Suprapubic skin (tissue), 4 donors: ENCODE measurements around the gene RHBDD1. TPM values are rescaled to one million over a fixed set of nuclear protein-coding genes. Genes with fewer than 3 reads are reported as not detected.

Source experiments
- DNase-seq, 2 donors: peaks; one replicate each; pipeline ENCODE4 v3.0.0-alpha.2; 2019; ENCODE audit warnings: low spot score in 2 of 2
- H3K27ac ChIP-seq: fragments of 200-600 bp; sonication (generic); one replicate; pipeline ENCODE4 v1.5.1; 2019
- H3K27me3 ChIP-seq: fragments of 200-600 bp; sonication (generic); one replicate; pipeline ENCODE4 v1.5.1; 2019
- H3K36me3 ChIP-seq: fragments of 200-600 bp; sonication (generic); one replicate; pipeline ENCODE4 v1.5.1; 2019
- H3K4me1 ChIP-seq: fragments of 200-600 bp; sonication (generic); one replicate; pipeline ENCODE4 v1.5.1; 2019
- H3K4me3 ChIP-seq: fragments of 200-600 bp; sonication (generic); one replicate; pipeline ENCODE4 v1.5.1; 2019; ENCODE audit warnings: mild to moderate bottlenecking
- H3K9me3 ChIP-seq: fragments of 200-600 bp; sonication (generic); one replicate; pipeline ENCODE4 v1.5.1; 2019
- EP300 ChIP-seq: sonication (generic); formaldehyde crosslinking; IDR thresholded peaks from one replicate; pipeline ENCODE4 v1.6.1; 2017; ENCODE audit warnings: antibody characterized with exemption
- POLR2A ChIP-seq, 2 donors: fragments of 450-650 bp; IDR thresholded peaks; one replicate each; pipeline ENCODE4 v1.6.1; 2017; ENCODE audit warnings: antibody characterized with exemption in 2 of 2, mild to moderate bottlenecking in 2 of 2, moderate library complexity in 2 of 2
- POLR2AphosphoS5 ChIP-seq, 3 donors: sonication (generic); formaldehyde crosslinking; IDR thresholded peaks; one replicate each; pipeline ENCODE4 v1.6.1; 2017; ENCODE audit warnings: antibody characterized with exemption in 3 of 3
- WGBS: methylation state at CpG from one replicate; pipeline ENCODE4 v1.1.5; 2018; 5-methylcytosine and 5-hydroxymethylcytosine counted together
- total RNA-seq, 4 donors: library from RNA; depleted of rRNA; stranded (reverse); fragments of >200 nt; gene quantifications; one replicate each; pipeline ENCODE4 v1.1.0, GENCODE V29; 2016
- TF ChIP-seq, protein P1 (sequence below), 2 donors: fragments of 200-600 bp in 1 of 2; fragments of 450-650 bp in 1 of 2; sonication (generic) in 1 of 2; IDR thresholded peaks; one replicate each; pipeline ENCODE4 v1.5.1; 2016 to 2019; ENCODE audit warnings: antibody characterized with exemption in 2 of 2, mild to moderate bottlenecking in 1 of 2, moderate library complexity in 1 of 2

RHBDD1 gene
- total RNA-seq, 4 donors from 2014 or later: 14.0 to 41.8 (median 20.7) TPM

GRCh38 chr2:226797289-226797988 is 38.4 kb upstream of the RHBDD1 start:
- DNase-seq: peak; percentile 77 to 87
- H3K4me1 ChIP-seq: peaks cover 70% of the 10 kb centered on the region
- no peaks in the 10 kb centered on the region for H3K36me3 ChIP-seq
- H3K4me3 ChIP-seq: peak overlapping the region; percentile 68
- no peaks in the 10 kb centered on the region for H3K27me3 ChIP-seq
- peak overlapping the region; percentile 86 for H3K27ac ChIP-seq
- no peaks in the 10 kb centered on the region for H3K9me3 ChIP-seq
- 84% methylated on average over 21 of the region's 50 CpGs for WGBS
- TF ChIP-seq EP300 (no peak), POLR2AphosphoS5 (IDR thresholded peaks at IDR 0.05) (no peak), POLR2A (IDR thresholded peaks at IDR 0.05) (no peak)
- TF ChIP-seq, protein P1, sequence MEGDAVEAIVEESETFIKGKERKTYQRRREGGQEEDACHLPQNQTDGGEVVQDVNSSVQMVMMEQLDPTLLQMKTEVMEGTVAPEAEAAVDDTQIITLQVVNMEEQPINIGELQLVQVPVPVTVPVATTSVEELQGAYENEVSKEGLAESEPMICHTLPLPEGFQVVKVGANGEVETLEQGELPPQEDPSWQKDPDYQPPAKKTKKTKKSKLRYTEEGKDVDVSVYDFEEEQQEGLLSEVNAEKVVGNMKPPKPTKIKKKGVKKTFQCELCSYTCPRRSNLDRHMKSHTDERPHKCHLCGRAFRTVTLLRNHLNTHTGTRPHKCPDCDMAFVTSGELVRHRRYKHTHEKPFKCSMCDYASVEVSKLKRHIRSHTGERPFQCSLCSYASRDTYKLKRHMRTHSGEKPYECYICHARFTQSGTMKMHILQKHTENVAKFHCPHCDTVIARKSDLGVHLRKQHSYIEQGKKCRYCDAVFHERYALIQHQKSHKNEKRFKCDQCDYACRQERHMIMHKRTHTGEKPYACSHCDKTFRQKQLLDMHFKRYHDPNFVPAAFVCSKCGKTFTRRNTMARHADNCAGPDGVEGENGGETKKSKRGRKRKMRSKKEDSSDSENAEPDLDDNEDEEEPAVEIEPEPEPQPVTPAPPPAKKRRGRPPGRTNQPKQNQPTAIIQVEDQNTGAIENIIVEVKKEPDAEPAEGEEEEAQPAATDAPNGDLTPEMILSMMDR (IDR thresholded peaks at IDR 0.05): no peak

DNA sequence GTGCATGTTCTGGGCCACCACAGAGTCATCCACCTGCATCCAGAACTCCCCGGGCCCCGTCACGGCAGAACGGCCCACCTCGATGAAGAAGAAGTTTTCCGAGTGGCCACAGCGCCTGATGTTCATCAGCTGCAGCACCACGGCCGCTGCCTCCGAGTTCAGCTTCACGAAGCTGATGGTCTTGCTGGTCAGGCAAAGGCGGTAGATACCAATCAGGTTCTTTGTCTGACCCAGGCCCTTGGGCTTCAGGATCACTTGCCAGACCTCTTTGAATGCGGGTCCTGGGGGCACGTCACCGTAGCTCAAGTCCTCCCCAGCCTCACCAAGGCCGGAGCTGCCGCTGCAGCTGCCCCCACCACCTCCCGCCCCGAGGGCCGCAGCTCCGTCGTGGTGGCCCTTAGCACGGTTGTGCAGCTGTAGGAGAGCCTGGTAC is 37.8 kb upstream of the RHBDD1 start:
- no CpG with 5 or more reads among the region's 23 CpGs for WGBS
- no peaks in the 10 kb centered on the region for H3K27me3 ChIP-seq

DNA sequence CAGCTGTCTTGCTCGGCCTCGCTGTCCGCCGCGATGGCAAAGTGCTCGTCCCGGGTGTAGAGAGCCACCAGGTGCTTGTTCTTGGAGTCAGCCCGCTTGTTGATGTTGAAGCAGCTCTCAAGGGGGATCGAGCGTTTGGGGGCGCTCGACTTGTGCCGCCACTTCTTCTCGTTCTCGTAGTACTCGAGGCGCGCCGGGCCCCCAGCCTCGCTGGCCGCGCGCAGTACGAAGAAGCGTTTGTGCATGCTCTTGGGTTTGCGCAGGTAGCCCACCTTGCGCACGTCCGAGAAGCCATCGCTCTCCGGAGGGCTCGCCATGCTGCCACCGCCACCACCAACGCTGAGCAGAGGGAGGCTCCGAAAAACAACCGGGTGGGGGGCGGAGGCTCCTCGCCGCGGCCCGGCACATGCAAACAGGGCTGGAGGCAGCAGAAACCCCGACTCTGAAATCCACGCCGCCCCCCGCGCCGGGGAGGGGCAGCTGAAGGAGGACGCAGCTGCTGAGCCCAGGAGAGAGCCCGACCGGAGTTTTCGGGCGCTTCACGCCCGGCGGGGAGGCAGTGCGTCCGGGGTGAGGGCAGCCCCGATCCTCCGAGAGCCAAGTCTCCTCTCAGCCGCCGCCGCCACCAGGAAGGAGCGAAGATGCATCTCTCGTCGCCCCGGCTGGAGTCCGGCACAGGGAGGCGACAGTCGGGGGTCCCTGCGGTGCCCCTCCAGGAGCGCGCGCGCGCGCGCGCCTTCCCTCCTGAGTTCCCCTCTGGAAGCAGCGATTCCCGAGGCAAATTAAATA is 37.2 kb upstream of the RHBDD1 start:
- no peaks in the 10 kb centered on the region for H3K27me3 ChIP-seq
- H3K4me1 ChIP-seq: peaks cover 65% of the 10 kb centered on the region
- 0% methylated on average over 4 of the region's 80 CpGs for WGBS
- no peak for TF ChIP-seq EP300
- no peak for TF ChIP-seq POLR2AphosphoS5 (IDR thresholded peaks at IDR 0.05)
- TF ChIP-seq, protein P1 (IDR thresholded peaks at IDR 0.05): no peak
- no peak for TF ChIP-seq POLR2A (IDR thresholded peaks at IDR 0.05)
- H3K27ac ChIP-seq: peak overlapping the region; percentile 86
- no peaks in the 10 kb centered on the region for H3K9me3 ChIP-seq
- no peaks in the 10 kb centered on the region for H3K36me3 ChIP-seq
- peak overlapping the region; percentile 68 for H3K4me3 ChIP-seq
- DNase-seq: peak; percentile 77 to 83

More for the DNA sequence above, 37.8 kb upstream of the RHBDD1 start:
- peak overlapping the region; percentile 86 for H3K27ac ChIP-seq
- TF ChIP-seq, protein P1 (IDR thresholded peaks at IDR 0.05): no peak
- no peak for TF ChIP-seq POLR2AphosphoS5 (IDR thresholded peaks at IDR 0.05)
- TF ChIP-seq EP300: no peak
- TF ChIP-seq POLR2A (IDR thresholded peaks at IDR 0.05): no peak
- H3K4me1 ChIP-seq: peaks cover 69% of the 10 kb centered on the region
- no peaks in the 10 kb centered on the region for H3K36me3 ChIP-seq
- H3K4me3 ChIP-seq: peak overlapping the region; percentile 68
- H3K9me3 ChIP-seq: no peaks in the 10 kb centered on the region
- no peak for DNase-seq

- H3K27me3 ChIP-seq: no peaks in the 10 kb centered on the region
- peaks cover 59% of the 10 kb centered on the region for H3K4me1 ChIP-seq
- 3% methylated on average over 6 of the region's 82 CpGs for WGBS
- no peaks in the 10 kb centered on the region for H3K9me3 ChIP-seq
- H3K27ac ChIP-seq: peak within 1 kb of the TSS; percentile 86
- TF ChIP-seq, protein P1 (IDR thresholded peaks at IDR 0.05): peak; percentile 10 to 58
- TF ChIP-seq POLR2AphosphoS5 (IDR thresholded peaks at IDR 0.05): no peak
- peak within 1 kb of the TSS; percentile 68 for H3K4me3 ChIP-seq
- peak in 1 of 2 donors; percentile 78 for DNase-seq
- H3K36me3 ChIP-seq: no peaks in the 10 kb centered on the region
Observed at GRCh38 chr2:226799211-226799975, 36.5 kb upstream of the RHBDD1 start, which contains the start of gene IRS1. Gene IRS1, minus strand, starts transcription at chr2:226799820. Its CDS starts 1,082 bp downstream, at chr2:226798738.
